ENCODE measurements around the gene LRCH1. TPM values are rescaled to one million over a fixed set of nuclear protein-coding genes. Genes with fewer than 3 reads are reported as not detected.
"Not testable (repeated sequence)": the region's sequence is repeated elsewhere in the genome, so short reads cannot be mapped to it uniquely, and the experiment has no call there.

The LRCH1 gene
- 11.0 TPM for total RNA-seq
- long read RNA-seq, full-length matches to known transcripts, result 6 of 9 reads
- long read RNA-seq, partial matches to known transcripts, result 2 of 9 reads
- long read RNA-seq, other reads (novel, unspliced or antisense), result 1 of 9 reads

DNA sequence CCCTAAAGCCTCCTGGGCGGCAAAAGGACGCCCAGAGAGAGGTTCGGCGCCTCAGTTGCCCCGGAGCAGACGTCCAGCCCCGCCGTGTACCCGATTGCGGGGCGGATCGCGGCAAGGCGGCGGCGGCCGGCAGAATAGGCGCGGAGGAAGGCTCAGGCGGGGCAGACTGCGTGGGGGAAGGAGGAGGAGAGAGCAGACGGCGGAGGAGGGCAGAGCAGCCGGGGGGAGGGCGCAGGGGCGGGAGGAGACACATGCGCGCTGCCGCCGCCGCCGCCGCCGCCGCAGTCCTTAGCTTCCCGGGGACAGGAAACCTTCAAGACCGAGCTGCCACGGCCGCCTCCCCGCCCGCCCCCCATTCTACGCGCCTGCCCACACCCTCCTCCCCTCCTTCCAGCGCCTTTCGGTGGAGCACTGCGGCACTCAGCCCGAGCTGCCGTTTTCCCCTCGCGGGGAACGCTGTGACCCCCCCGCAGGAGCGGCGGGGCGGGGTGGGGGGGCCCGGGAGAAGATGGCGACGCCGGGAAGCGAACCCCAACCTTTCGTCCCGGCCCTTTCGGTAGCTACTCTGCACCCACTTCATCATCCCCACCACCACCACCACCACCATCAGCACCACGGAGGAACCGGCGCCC is at the start of gene LRCH1:
Gene LRCH1 (plus strand): TSS at position 282 of the 632 bp plus-strand sequence. CDS start 227 bp downstream, at position 509.
- intact Hi-C loops (cut with DNase I), result loop anchor here (5.0 to 10.0 kb wide), 2 partner anchors 132 to 164 kb away; no protein-coding TSS in a partner anchor
- DNase-seq (peak; percentile 95), ATAC-seq (ENCODE audit: poor library complexity) (peak; percentile 95)

DNA sequence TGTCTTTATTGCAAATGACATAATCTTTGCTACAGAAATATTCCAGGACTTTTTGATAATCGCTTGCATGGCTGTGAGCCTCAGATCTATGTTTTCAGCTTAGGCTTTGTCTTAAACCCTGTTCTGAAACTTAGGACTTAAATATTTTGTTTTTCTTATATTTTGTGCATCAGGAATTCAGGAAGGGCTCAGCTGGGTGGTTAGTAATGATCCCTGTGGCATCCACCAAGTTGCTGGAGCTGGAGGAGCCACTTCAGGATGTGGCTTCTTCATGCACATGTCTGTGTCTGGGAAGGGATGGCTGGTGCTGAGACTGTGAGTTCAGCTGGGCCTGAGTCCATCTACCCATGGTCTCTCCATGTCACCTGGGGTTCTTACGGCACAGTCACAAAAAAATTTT is 48.9 kb upstream of the LRCH1 start:
- intact Hi-C loops (cut with DNase I), result no loop called here
- ATAC-seq (ENCODE audit: poor library complexity) (no peak), DNase-seq (no peak)

GRCh38 chr13:46507981-46508380 is 45.0 kb upstream of the LRCH1 start:
- ATAC-seq (ENCODE audit: poor library complexity), result no peak
- intact Hi-C loops (cut with DNase I), result no loop called here

DNA sequence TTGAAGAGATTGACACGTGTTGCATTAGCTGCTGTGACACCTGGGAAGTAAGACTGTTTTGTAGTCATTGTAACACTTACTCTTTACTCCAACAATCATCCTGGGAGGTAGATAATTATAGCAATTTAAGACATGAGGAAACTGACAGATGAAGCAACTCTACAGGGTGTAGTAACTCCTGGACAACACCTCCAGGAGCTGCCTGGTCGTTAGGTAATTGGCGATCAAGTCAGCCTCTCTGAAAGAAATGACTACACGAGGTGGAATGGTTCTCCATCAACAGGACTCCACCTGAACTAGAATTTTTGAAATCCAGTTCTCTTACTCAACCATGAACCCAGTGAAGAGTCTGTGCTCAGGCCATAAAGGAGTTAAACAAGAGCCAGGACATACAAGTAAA is 43.0 kb upstream of the LRCH1 start:
- intact Hi-C loops (cut with DNase I), result no loop called here
- DNase-seq, result no peak
- no peak for ATAC-seq (ENCODE audit: poor library complexity)

More at GRCh38 chr13:46507981-46508380, 45.0 kb upstream of the LRCH1 start:
- DNase-seq, result no peak

- intact Hi-C loops (cut with DNase I), result no loop called here
Observed at GRCh38 chr13:46515803-46516202, 37.2 kb upstream of the LRCH1 start.

DNA sequence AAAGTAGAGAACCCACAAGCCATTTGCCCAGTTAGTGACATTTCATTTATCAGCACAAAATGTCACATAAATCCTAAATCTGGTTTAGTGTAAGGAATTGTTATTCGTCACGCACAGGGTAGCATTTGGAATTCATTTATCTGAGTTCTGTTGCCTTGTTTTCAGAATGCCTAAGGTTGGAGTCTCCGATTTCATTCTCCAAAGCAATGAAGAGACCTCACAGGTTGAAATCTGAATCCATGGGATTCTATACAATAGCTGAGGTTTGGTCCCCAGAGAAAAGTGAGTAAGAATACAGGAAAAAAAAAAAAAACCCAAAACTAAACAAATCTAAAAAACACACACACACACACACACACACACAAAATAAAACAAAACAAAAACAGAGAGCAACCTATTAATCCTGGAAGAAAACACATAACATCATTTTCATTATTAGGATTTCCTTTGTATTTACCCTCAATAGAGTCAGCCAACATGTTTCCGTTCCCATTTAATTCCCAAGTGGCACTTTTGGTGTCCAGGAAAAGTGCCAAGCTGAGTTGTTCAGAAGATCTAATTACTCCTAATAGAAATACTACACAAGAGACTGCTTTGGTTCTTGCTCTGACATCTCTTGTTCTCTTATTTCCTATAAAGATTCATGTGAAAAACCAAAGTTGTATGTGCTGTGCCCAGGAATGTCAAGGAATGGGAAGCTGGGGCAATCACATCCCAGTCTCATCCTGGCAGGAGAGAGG is 36.2 kb upstream of the LRCH1 start:
- DNase-seq, result no peak
- intact Hi-C loops (cut with DNase I), result no loop called here
- ATAC-seq (ENCODE audit: poor library complexity), result peak; percentile 55

More at GRCh38 chr13:46515803-46516202, 37.2 kb upstream of the LRCH1 start:
- ATAC-seq (ENCODE audit: poor library complexity) (no peak), DNase-seq (no peak)

DNA sequence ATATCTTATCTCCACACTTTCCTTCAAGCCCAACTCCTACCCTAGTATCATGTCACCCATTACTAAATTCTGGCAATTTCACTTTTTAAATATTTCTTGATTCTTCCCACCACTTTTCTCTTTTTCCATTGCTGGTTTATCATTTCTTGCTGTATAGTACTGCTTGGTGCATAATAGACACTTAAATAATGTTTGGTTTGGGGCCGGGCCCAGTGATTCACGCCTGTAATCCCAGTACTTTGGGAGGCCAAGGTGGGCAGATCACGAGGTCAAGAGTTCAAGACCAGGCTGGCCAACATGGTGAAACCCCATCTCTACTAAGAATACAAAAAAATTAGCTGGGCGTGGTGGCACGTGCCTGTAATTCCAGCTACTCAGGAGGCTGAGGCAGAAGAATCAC is 35.2 kb upstream of the LRCH1 start:
- DNase-seq; ATAC-seq (ENCODE audit: poor library complexity); intact Hi-C loops (cut with DNase I): not testable (repeated sequence)

DNA sequence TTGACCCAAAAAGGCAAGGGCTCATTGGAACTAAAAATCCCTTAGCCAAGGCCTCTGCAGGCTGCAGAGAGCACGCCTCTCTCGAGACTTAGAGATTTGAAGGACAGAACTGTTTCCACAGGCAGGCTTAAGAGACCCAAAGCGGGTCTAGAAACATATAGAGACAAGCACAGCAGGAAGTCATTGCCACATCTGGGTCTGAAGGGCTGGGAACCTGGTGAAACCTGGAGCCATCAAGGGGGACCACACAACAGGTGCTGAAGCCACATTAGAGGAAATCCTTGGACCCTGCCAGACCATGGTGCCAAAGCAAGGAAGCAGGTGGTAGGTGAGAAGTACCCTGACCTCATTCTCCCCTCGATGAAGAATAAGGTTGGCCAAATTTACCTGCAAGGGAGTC is 33.8 kb upstream of the LRCH1 start:
- intact Hi-C loops (cut with DNase I), result no loop called here
- DNase-seq (no peak), ATAC-seq (ENCODE audit: poor library complexity) (no peak)

DNA sequence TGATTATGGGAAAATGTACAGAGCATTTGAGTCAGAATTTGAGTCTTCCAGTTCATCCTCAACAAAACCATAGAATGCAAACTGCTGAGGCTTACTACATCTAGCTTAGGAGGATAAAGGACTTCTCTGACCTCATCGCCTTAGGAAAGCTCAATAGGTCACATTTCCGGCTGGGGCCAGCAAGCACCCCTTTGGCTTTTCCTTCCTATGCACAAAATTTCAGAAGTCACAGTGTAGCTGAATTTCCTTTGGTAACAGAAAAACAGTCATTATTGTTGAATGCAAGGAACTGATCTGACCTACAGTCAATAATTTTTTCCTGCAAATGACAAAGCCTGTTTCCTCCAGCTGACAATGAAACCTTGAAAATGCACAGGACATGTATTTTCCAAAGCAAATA is 32.8 kb upstream of the LRCH1 start:
- no peak for ATAC-seq (ENCODE audit: poor library complexity)
- DNase-seq, result no peak
- intact Hi-C loops (cut with DNase I), result no loop called here

GRCh38 chr13:46521486-46521885 is 31.5 kb upstream of the LRCH1 start:
- intact Hi-C loops (cut with DNase I), result no loop called here
- no peak for DNase-seq
- no peak for ATAC-seq (ENCODE audit: poor library complexity)

- ATAC-seq (ENCODE audit: poor library complexity), result no peak
- no peak for DNase-seq
- intact Hi-C loops (cut with DNase I), result no loop called here
Observed at GRCh38 chr13:46521921-46522747, 30.8 kb upstream of the LRCH1 start.

- no peak for DNase-seq
- no peak for ATAC-seq (ENCODE audit: poor library complexity)
- intact Hi-C loops (cut with DNase I), result no loop called here
Observed at GRCh38 chr13:46522748-46523030, 30.3 kb upstream of the LRCH1 start.

DNA sequence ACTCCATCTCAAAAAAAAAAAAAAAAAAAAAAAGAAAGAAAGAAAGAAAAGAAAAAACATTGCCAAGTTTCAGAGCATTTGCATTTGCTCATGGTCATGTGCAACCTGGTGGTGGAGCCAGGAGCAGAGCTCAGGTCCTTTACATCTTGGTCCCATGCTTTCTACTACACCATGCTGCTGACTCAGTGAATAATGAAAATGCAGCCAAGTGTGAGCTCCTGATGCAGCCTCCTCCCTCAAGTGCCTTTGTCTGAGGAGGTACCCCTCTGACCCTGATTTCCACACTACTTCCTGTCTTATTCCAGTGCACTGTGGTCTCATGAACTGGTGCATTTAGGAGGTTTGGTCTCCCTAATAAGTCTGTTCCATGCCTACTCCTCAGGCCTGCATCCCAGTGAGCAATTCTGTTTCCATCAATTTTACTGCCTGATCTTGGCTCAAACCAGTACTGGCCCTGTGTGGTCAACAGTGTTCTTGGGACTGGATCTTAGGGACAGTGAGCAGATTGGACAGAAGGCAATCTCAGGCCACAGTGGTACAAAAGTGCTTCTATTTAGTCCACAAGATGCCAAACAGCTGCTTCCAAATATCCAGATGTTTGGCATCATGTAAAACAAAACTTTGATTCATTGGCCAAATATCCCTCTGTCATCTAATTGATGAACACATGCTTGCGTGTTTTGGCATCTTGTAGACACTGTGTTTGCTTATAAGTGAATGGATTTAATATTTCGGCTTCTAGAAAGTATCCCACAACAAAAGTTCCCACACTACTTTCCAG is 28.8 kb upstream of the LRCH1 start:
- DNase-seq, result no peak
- intact Hi-C loops (cut with DNase I), result no loop called here
- peak; percentile 85 for ATAC-seq (ENCODE audit: poor library complexity)

- ATAC-seq (ENCODE audit: poor library complexity), result no peak
- intact Hi-C loops (cut with DNase I), result no loop called here
- DNase-seq, result no peak
Observed at GRCh38 chr13:46526100-46526735, 26.8 kb upstream of the LRCH1 start.

DNA sequence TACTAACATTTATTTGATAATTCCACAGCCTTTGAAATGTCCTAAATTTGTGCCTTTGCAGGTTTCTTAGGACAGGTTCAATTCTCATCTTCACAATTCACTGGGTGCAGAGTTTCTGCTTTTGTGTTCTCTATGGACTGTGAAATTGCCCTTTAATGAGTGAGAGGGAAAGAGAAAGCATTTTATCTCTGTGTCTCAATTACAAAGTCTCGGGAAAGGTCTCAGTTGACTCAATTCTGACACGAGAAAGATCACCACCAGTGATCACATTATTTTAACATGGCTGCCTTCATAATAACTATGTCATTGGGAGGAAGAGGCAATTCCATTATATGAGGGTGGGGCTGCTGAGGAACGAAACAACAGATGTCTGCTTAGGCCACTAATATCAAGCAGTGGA is 26.2 kb upstream of the LRCH1 start:
- DNase-seq, result no peak
- ATAC-seq (ENCODE audit: poor library complexity), result no peak
- intact Hi-C loops (cut with DNase I), result no loop called here

GRCh38 chr13:46527237-46527636 is 25.7 kb upstream of the LRCH1 start:
- no peak for ATAC-seq (ENCODE audit: poor library complexity)
- no peak for DNase-seq
- intact Hi-C loops (cut with DNase I), result no loop called here

- intact Hi-C loops (cut with DNase I), result no loop called here
- DNase-seq, result no peak
Observed at GRCh38 chr13:46529216-46529919, 23.6 kb upstream of the LRCH1 start.

More at GRCh38 chr13:46529216-46529919, 23.6 kb upstream of the LRCH1 start:
- ATAC-seq (ENCODE audit: poor library complexity), result no peak
